IMR-90 (cell line): ENCODE measurements around the gene HS3ST5.

Source experiments
- BHLHE40 ChIP-seq: fragments of 150-350 bp; IDR thresholded peaks from 2 replicates; pipeline ENCODE4 v1.6.1; 2016; ENCODE audit warnings: mild to moderate bottlenecking, low read depth, low read length
- CEBPB ChIP-seq: IDR thresholded peaks from 2 replicates; pipeline ENCODE4 v1.6.1; 2012; ENCODE audit warnings: low read depth, low read length, improper control_type of control experiment
- CTCF ChIP-seq: conservative IDR thresholded peaks from 2 replicates; pipeline ENCODE4 v1.5.1; 2012; ENCODE audit warnings: mild to moderate bottlenecking, low read depth, low read length, improper control_type of control experiment
- FOS ChIP-seq: fragments of 150-350 bp; IDR thresholded peaks from 2 replicates; pipeline ENCODE4 v1.6.1; 2016; ENCODE audit warnings: low read depth, low read length
- MAZ ChIP-seq: IDR thresholded peaks from 2 replicates; pipeline ENCODE4 v1.6.1; 2012; ENCODE audit warnings: low read depth, mild to moderate bottlenecking, low read length, improper control_type of control experiment, moderate library complexity, borderline replicate concordance
- POLR2A ChIP-seq: IDR thresholded peaks from 2 replicates; pipeline ENCODE4 v1.6.1; 2012; ENCODE audit warnings: mild to moderate bottlenecking, low read depth, low read length
- RAD21 ChIP-seq: IDR thresholded peaks from 2 replicates; pipeline ENCODE4 v1.6.1; 2012; ENCODE audit warnings: low read length, improper control_type of control experiment
- RFX5 ChIP-seq: IDR thresholded peaks from 2 replicates; pipeline ENCODE4 v1.8.0; 2012; ENCODE audit warnings: low read depth, mild to moderate bottlenecking, low read length, moderate library complexity
- SMC3 ChIP-seq: fragments of 150-350 bp; IDR thresholded peaks from 2 replicates; pipeline ENCODE4 v1.6.1; 2016; ENCODE audit warnings: low read depth, mild to moderate bottlenecking, antibody characterized with exemption, low read length, moderate library complexity
- USF2 ChIP-seq: fragments of 150-350 bp; IDR thresholded peaks from 2 replicates; pipeline ENCODE4 v1.6.1; 2017; ENCODE audit warnings: mild to moderate bottlenecking, antibody characterized with exemption, low read length, low read depth

- TF ChIP-seq BHLHE40, result no peak
- no peak for TF ChIP-seq CTCF
- no peak for TF ChIP-seq FOS
- TF ChIP-seq CEBPB, result no peak
- TF ChIP-seq POLR2A, result no peak
- no peak for TF ChIP-seq RFX5
- TF ChIP-seq RAD21, result no peak
- no peak for TF ChIP-seq MAZ
- no peak for TF ChIP-seq USF2
- no peak for TF ChIP-seq SMC3
These were observed 68.0 kb downstream of the HS3ST5 start for GRCh38 chr6:114274836-114275235.
